Pulmonary artery endothelial cell (primary cell): ENCODE results near the gene TMEM167B. TPM values are rescaled to one million over a fixed set of nuclear protein-coding genes. Genes with fewer than 3 reads are reported as not detected.
"Not testable (repeated sequence)": the region's sequence is repeated elsewhere in the genome, so short reads cannot be mapped to it uniquely, and the experiment has no call there.

ENCODE experiments used
- DNase-seq: peaks from one replicate; pipeline ENCODE4 v3.0.0-alpha.2; 2011; ENCODE audit warnings: low read depth, low spot score
- total RNA-seq: library from RNA; depleted of rRNA; stranded (reverse); fragments of >200 nt; gene quantifications from 2 replicates; pipeline ENCODE4 v1.2.3, GENCODE V29; 2014

TMEM167B gene
- 24.4 and 29.6 TPM in 2 replicates for total RNA-seq

GRCh38 chr1:109090196-109091077, at the start of gene TMEM167B:
TSS of gene TMEM167B (plus strand) at chr1:109090764. CDS start at chr1:109090873, 109 bp downstream.
- DNase-seq = peak; percentile 88

GRCh38 chr1:109040989-109041620, 49.5 kb upstream of the TMEM167B start:
- DNase-seq = no peak

- peak; percentile 92 for DNase-seq
Measured at GRCh38 chr1:109041621-109042468, 48.7 kb upstream of the TMEM167B start, which contains the start of gene WDR47. TSS of gene WDR47 (minus strand) at chr1:109042102. CDS start at chr1:109023512, 18,590 bp downstream.

- no peak for DNase-seq
Measured at GRCh38 chr1:109045595-109045994, 45.0 kb upstream of the TMEM167B start.

- DNase-seq = no peak
Measured at GRCh38 chr1:109046671-109047070, 43.9 kb upstream of the TMEM167B start.

GRCh38 chr1:109047339-109047738, 43.2 kb upstream of the TMEM167B start:
- no peak for DNase-seq

- no peak for DNase-seq
Measured at GRCh38 chr1:109048335-109048734, 42.2 kb upstream of the TMEM167B start.

- DNase-seq = no peak
Measured at GRCh38 chr1:109050228-109050995, 40.2 kb upstream of the TMEM167B start.

GRCh38 chr1:109052145-109052544, 38.4 kb upstream of the TMEM167B start:
- DNase-seq = not testable (repeated sequence)

- DNase-seq = no peak
Measured at GRCh38 chr1:109056064-109056463, 34.5 kb upstream of the TMEM167B start.

- DNase-seq = no peak
Measured at GRCh38 chr1:109059026-109059425, 31.5 kb upstream of the TMEM167B start.

GRCh38 chr1:109060707-109061106, 29.9 kb upstream of the TMEM167B start:
- no peak for DNase-seq

- DNase-seq = no peak
Measured at GRCh38 chr1:109061183-109061582, 29.4 kb upstream of the TMEM167B start.

- no peak for DNase-seq
Measured at GRCh38 chr1:109065137-109065536, 25.4 kb upstream of the TMEM167B start.

GRCh38 chr1:109067883-109068282, 22.7 kb upstream of the TMEM167B start:
- no peak for DNase-seq

GRCh38 chr1:109069294-109069693, 21.3 kb upstream of the TMEM167B start:
- no peak for DNase-seq

GRCh38 chr1:109075531-109076490, 14.8 kb upstream of the TMEM167B start, which contains the start of gene TAF13:
TSS of gene TAF13 (minus strand) at chr1:109076003. CDS start at chr1:109075947, 56 bp downstream.
- peak; percentile 91 for DNase-seq

- DNase-seq = no peak
Measured at GRCh38 chr1:109078317-109078716, 12.2 kb upstream of the TMEM167B start.

- DNase-seq = no peak
Measured at GRCh38 chr1:109079240-109079622, 11.3 kb upstream of the TMEM167B start.
